DMS 273 treated with DMSO at 0.1 percent for 48 hours (cell line): ENCODE results near the gene C19orf25.

Experiments used
- DNase-seq: peaks from one replicate; lab custom pipeline; 2025; lab: John Stamatoyannopoulos, UW

C19orf25 gene

GRCh38 chr19:1432507-1432887 lies 46.5 kb downstream of the C19orf25 start:
- DNase-seq: no peak

DNA sequence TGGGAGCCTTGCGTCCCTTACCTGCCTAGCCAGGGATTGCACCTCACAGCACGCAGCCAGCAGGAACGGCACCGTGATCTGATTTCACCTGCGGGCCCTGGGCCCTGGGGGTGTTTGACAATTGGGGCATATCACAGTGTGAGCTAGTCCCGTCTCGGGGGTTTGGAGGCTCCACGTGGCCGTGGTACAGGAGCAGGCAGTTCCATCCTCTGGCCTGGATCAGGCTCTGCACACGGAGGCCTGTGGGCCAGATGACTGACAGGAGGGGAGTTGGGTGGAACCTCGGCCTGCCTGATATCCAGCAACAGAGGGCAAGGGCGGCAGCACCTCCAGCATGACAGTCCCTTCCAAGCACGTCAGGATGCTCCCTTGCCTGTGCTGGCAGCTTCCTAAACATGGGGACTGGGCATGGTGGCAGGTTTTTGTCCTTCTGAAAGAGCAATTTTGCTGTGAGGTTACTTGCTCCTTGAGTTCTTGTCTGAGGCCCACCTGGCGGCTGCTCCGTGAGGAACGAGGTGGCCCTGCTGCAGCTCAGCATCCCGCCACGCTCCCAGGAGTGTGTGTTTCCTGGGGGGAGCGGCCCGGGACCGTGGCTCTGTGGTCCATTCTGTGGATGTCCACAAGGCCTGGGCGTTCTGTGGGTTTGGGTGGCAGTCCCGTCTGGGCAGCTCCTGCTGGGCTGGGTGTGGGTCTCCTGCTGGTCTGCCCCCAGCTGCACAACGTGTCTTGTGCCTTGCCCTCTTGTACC lies 47.1 kb downstream of the C19orf25 start:
- DNase-seq: no peak

DNA sequence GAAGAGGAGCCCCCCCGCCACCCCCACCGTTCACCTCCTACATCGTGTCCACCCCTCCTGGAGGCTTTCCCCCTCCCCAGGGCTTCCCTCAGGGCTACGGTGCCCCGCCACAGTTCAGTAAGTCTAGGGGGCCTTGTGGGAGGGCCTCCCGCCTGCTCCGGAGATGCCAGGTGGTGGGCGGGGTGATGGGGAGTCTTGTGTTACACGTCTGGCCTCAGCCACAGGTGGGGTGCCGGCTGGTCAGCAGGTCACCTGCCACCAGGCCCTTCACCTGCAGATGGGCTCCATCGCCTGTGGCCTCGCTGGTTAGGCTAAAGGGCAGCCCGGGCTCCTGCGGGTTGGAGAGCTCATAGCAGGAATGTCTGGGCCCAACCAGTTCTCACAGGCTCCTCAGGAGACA lies 48.8 kb downstream of the C19orf25 start:
- DNase-seq: no peak

DNA sequence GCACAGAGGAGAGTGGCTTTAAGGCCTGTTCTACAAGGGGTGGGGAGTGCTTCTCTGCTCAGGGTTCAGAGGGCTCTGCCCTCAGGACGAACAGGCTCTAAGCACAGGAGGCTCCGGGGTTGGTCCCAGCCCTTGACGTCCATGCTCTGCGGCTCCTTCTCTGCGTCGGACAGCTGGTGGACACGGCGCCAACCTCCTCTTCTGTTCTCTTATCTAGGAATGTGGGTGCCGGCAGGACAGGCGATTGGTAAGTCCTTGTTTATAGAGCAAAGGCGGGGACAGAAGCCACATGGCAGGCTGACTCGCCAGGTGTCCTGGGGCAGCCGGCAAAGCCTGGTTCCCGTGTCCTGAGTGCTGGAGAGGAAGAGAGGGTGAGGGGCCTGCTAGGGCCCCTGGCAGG lies 49.3 kb downstream of the C19orf25 start:
- no peak for DNase-seq

GRCh38 chr19:1428738-1429391 lies 50.1 kb downstream of the C19orf25 start:
- DNase-seq: no peak

GRCh38 chr19:1427221-1427920 lies 51.6 kb downstream of the C19orf25 start:
- DNase-seq: no peak

DNA sequence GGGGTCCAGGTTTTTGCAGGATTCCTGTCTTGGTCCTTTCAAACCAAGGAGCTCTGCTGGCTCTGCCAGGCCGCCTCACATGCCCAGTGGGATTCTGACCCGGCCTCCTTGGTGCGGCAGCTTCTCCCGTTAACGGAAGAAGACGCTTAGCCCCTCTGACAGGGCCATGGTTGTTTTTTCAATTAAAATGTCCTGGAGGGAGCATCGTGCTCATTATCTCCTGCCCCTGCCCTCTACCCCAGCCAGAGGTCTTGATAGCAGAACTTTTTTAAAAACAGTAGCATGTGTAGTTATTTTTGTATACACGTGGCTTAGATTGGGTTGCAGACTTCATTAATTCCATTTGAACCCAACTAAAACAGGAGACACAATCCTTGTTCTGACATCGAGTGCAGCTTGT lies 52.3 kb downstream of the C19orf25 start:
- DNase-seq: no peak

DNA sequence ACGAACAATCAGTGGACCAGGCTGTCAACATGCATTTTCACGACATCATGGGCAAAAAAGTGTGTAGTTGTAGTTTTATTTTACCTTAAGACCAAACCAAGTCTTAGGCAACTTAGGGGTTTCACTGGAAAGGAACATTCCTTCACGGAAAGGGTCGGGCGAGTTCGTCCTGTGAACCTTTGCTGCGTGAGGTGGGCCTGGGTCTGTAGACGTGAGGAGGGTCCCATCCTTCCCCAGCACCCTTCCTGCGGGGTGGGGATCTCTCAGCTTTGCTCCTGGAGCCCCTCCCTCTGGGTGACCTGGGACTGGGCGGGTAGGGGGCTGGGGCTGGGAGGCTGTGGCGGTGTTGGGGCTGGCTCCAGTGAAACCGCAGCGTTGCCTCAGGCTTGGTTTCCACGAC lies 53.1 kb downstream of the C19orf25 start:
- DNase-seq: no peak

DNA sequence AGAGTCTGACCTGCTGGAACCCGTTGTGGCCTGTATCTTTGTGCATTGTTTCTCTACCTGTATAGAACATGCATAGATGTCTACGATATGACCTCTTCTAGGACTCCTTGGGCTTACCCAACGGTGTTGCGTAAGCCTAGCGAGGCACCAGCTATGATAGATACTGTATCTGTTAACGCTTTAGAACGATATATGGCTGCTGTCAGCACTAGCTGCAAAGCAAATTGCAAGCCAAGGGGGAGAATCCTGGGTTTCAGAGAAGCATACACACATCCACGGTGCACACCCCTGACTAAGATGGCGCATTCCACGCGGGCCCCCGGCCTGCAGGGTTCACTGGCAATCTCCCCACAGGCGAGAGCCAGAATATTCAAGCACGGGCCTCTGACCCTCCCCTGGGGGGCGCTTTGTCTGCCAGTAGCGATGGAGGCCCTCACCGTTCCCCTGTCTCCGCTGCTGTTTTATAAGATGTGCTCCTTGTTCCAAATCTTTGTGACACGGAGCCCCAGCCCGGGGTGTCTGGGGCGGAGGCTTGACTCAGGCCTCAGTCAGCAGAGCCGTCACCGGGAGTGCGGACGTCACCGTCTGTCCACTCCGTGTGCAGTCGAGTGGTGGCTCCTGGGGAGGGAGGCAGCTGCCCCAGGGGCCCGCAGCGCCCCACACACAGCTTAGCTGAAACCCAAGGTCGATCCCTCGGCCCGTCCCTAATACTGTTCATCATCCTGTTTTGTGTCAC lies 53.7 kb downstream of the C19orf25 start:
- no peak for DNase-seq

- no peak for DNase-seq
These were observed 54.6 kb downstream of the C19orf25 start for GRCh38 chr19:1424192-1424955.

GRCh38 chr19:1423436-1424191 lies 55.4 kb downstream of the C19orf25 start:
- no peak for DNase-seq
